HG02884 (cell line): ENCODE results near the gene TMEM203.

Experiments
- ATAC-seq: cut with Tn5 transposase; IDR thresholded peaks from one replicate; pipeline ENCODE4 v1.9.1; 2021; ENCODE audit warnings: mild to moderate bottlenecking, moderate library complexity; ENCODE audit not compliant: unreplicated experiment

The TMEM203 gene

DNA sequence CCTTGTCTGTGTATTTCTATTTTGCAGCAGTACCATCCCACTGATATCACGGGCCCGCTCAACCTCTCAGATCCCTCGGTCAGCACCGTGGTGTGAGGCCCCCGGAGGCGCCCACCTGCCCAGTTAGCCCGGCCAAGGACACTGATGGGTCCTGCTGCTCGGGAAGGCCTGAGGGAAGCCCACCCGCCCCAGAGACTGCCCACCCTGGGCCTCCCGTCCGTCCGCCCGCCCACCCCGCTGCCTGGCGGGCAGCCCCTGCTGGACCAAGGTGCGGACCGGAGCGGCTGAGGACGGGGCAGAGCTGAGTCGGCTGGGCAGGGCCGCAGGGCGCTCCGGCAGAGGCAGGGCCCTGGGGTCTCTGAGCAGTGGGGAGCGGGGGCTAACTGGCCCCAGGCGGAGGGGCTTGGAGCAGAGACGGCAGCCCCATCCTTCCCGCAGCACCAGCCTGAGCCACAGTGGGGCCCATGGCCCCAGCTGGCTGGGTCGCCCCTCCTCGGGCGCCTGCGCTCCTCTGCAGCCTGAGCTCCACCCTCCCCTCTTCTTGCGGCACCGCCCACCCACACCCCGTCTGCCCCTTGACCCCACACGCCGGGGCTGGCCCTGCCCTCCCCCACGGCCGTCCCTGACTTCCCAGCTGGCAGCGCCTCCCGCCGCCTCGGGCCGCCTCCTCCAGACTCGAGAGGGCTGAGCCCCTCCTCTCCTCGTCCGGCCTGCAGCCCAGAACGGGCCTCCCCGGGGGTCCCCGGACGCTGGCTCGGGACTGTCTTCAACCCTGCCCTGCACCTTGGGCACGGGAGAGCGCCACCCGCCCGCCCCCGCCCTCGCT is 37.5 kb downstream of the TMEM203 start:
- ATAC-seq: no peak

GRCh38 chr9:137167277-137167746 is 38.1 kb downstream of the TMEM203 start:
- no peak for ATAC-seq

GRCh38 chr9:137166380-137167229 is 38.8 kb downstream of the TMEM203 start:
- ATAC-seq: no peak

DNA sequence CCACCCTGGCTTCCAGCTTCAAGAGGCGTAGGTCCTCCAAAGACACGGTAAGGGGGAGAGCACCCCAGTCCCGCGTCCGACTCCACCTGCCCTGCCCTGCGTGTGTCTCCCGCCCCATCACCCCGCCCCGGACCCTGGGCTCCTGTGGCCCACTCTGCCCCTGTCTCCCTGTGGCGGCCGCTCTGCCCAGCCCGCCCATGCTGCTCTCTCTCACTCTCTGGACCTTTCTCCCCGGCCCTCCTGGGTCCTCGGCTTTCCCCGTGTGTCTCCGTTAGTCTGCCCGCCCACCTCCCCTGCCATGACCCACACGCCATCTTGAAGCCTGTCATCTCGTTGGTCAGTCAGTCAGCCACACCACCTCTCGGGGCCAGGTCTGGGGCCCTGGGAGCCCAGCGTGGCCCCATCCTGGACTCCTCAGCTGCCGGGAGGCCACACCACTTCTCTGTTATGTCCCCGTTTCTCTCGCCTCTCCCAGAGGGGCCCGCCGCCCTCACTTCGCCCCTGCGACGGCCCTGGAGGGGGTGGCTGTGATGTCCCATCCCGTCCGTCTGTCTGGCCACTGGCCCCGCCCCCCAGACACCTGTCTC is 40.1 kb downstream of the TMEM203 start:
- no peak for ATAC-seq

DNA sequence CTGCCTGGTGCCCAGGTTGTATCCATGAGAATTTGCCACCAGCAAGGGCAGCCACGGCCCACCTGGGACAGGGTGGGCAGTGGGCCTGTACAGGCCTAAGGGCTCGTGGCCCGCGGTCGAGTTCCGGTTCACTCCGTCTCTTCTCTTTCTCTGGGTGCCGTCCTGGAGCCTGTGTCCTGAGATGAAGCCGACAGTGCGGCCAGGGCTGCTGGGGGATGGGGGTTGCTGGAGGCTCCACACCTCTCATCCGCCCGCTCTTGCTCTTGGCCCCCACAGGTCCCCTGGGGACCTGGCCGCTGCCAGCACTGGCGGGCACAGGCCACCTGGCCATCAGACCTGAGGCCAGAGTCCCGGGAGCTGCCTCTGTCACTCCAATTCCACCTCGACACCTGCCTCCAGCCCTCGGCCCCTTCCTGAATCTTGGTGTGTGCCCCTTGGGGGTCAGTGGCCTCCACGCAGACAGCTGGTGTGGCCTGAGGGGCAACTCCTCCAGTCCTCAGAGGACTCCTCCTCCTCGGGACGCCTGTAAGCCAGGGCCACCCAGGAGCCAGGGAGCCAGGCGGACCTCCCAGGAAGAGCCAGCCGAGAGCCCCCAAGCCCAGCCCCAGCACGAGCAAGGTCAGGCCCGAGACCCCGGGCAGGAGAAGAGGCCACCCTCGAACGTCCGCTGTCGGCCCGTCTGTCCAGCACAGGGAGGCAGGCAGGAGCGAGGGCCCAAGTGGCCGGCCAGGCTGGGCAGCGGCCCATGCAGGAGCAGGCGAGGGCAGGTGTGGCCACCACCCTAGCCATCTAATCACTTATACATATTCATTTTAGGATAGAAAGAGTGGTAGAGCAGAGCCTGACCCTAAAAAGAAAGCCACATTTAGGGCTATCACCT is 40.8 kb downstream of the TMEM203 start:
- ATAC-seq: no peak

GRCh38 chr9:137163805-137164204 is 41.6 kb downstream of the TMEM203 start:
- no peak for ATAC-seq

- ATAC-seq: no peak
Measured at GRCh38 chr9:137163365-137163715, 42.1 kb downstream of the TMEM203 start.

GRCh38 chr9:137162505-137163364 is 42.7 kb downstream of the TMEM203 start:
- no peak for ATAC-seq

DNA sequence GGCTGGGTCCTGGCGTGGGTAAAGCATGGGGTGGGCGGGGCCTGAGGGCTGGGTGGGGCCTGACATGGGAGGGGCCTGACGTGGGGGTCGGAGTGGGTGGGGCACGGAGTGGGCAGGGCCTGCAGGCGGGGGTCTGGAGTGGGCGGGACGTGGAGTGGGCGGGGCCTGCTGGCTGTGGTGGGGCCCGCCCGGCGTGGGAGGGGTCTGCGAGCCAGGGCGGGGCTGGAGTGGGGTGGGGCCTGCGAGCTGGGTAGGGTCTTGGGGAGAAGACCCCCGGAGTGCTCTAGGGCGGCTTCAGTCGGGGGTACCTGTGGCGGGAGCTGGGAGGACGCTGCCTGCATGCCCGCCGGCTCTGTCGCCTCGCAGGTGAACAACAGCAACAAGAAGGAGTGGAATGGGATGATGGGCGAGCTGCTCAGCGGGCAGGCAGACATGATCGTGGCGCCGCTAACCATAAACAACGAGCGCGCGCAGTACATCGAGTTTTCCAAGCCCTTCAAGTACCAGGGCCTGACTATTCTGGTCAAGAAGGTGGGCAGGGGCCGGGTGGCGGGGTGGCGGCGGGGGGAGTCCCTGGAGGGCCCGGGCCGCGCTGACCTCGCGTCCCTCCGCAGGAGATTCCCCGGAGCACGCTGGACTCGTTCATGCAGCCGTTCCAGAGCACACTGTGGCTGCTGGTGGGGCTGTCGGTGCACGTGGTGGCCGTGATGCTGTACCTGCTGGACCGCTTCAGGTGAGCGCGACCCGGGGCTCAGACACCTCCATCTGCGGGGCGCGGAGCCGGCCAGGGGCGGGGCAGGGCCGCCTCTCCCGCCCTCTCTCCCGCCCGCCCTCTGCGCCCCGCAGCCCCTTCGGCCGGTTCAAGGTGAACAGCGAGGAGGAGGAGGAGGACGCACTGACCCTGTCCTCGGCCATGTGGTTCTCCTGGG is 43.6 kb downstream of the TMEM203 start:
- ATAC-seq: no peak

GRCh38 chr9:137160716-137161557 is 44.5 kb downstream of the TMEM203 start:
- ATAC-seq: no peak

DNA sequence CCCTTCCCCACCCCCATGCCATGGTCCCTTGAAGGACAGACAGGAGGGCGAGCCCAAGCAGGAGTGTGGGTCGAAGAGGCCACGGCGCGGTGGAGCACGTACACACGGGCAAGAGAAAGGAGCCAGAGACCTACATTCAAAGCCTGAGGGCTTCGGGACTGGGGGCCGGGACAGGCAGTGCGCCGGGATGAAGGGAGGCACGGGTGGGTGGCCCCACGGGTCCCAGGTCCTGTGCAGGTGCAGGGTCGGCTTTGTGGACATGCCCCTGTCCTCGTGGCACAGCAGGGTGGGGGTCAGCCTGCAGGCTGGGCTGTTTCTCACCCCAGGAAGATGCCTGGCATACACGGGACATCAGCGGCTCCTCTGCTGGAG is 45.4 kb downstream of the TMEM203 start:
- ATAC-seq: no peak

DNA sequence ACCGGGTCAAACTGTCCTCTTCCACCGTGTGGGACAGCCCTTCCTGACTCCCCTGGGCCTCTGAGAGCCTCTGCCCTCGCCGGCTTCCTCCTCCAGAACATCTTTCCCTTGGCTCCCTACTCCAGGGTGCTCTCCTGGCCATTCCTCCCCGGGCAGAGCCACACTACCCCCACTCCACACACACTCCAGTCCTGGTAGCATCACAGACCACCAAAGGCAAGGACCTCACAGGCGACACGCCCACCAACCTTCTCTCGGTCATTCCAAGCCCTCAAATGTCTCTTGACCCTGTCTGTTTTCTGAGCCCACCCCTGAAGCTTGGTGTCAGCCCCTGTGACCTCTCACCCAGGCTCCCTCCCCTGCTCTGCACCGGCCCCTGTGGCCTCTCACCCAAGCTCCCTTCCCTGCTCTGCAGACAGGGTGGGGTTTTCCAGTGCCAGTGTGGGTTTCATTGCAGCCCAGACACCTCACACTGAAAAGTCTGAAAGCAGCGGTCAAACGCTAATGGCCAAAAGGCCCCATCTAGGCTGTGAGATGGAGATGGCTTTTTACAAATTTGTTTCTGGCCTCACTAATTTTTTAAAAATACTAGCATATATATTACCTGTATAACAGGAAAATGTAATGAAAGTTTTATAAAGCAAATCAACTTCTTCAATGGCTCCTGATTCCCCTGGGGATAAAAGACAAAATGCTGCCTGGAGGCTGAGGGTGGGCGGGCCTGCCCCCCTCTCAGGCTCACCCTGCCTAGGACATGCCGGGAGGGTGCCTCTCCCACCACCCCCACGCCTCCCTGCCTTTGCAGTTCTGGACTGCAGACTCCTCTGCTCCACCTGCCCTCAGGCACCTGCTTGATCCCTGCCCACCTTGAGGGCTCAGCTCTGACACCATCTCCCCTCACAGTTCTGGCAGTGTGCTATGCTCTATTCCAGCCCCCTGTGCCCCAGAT is 46.1 kb downstream of the TMEM203 start:
- no peak for ATAC-seq

DNA sequence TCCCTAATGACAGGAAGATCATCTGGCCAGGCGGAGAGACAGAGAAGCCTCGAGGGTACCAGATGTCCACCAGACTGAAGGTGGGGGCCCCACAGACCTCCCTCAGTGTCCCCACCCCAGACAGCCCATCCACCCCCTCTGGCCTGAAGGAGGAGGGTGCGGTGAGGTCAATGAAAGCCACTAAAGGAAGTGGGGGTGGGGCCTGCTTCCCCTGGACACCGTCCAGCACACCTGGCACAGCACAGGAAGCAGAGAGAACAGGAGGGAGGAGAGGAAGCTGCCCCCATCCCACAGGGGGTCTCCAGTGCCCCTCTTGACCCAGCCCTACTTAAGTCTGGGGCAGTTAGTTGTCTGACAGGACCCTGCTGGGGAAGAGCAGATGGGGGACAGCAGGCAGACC is 46.8 kb downstream of the TMEM203 start:
- no peak for ATAC-seq

- no peak for ATAC-seq
Measured at GRCh38 chr9:137157618-137158415, 47.6 kb downstream of the TMEM203 start.

DNA sequence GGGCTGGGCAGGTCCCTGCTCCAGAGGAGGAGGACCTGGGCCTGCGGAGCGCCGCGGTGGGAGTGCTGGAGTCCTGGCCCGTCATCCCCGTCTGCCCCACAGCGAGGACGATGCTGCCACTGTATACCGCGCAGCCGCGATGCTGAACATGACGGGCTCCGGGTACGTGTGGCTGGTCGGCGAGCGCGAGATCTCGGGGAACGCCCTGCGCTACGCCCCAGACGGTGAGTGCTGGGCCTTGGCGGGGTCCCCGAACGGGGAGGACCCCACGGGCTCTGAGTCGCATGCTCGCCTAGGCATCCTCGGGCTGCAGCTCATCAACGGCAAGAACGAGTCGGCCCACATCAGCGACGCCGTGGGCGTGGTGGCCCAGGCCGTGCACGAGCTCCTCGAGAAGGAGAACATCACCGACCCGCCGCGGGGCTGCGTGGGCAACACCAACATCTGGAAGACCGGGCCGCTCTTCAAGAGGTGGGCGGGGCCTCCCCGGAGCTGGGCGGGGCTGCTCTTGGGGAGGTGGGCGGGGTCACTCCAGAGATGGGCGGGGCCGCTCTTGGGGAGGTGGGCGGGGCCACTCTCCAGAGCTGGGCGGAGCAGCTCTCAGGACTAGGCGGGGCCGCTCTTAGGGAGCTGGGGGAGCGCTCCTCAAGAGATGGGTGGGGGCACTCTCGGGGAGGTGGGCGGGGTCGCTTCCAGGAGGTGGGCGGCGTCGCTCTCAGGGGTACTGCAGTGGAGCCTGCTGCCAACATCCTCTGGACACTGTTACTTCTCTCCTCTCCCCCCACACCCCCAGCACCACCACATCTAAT is 48.7 kb downstream of the TMEM203 start:
- ATAC-seq: no peak
